HepG2 (cell line): ENCODE data around the gene SLC44A5. TPM values are rescaled to one million over a fixed set of nuclear protein-coding genes. Genes with fewer than 3 reads are reported as not detected.
"Not testable (repeated sequence)": the region's sequence is repeated elsewhere in the genome, so short reads cannot be mapped to it uniquely, and the experiment has no call there.

Experiments
- ATAC-seq: fragments of 200-7000 bp; cut with Tn5 transposase; 3 replicates; pipeline ENCODE4 v1.9.1; 2020; ENCODE audit warnings: mild to moderate bottlenecking, moderate library complexity
- BruUV-seq: library from RNA; stranded (reverse); fragments of 400-500 nt; replicated peaks from 2 replicates; lab custom pipeline; 2021; lab: Mats Ljungman, UMichigan
- CTCF ChIA-PET: fragments of 300-600 bp; formaldehyde crosslinking; extraction: SDS; loops from one replicate; lab custom pipeline; 2021; ENCODE audit warnings: low total read pairs, inconsistent platforms, low intra/inter-chr PET ratio; lab: Yijun Ruan, JAX
- POLR2A ChIA-PET: fragments of 350-600 bp; sonication (Branson Sonifier 250); formaldehyde crosslinking; loops from one replicate; lab custom pipeline; 2020; ENCODE audit warnings: antibody characterized with exemption, inconsistent platforms; lab: Yijun Ruan, JAX
- DNase-seq: peaks from one replicate; pipeline ENCODE4 v3.0.0-alpha.2; 2015; ENCODE audit warnings: low spot score
- FAIRE-seq: peaks from 3 replicates; lab custom pipeline; 2011; peaks lifted over from hg19 to GRCh38; lab: Jason Lieb, UNC
- H2AFZ ChIP-seq: one replicate; pipeline ENCODE4 v1.6.1; 2011; ENCODE audit warnings: low read length, inconsistent platforms
- H3K27ac ChIP-seq: fragments of 300-600 bp; 3 replicates; pipeline ENCODE4 v1.8.0; 2011; ENCODE audit warnings: mixed run types, mild to moderate bottlenecking, mixed read lengths, low read length, inconsistent platforms; ENCODE audit not compliant: insufficient read depth; ENCODE audit errors: extremely low read length
- H3K27me3 ChIP-seq, 2 experiments: fragments of 200-600 bp in 1 of 2; 2 replicates in 1 of 2; 3 replicates in 1 of 2; pipeline versions ENCODE4 v1.6.0 to v1.8.0; 2011; ENCODE audit warnings: low read length in 2 of 2, mild to moderate bottlenecking in 2 of 2, moderate library complexity in 2 of 2, inconsistent platforms in 1 of 2; ENCODE audit not compliant: insufficient read depth in 2 of 2, control insufficient read depth in 1 of 2
- H3K36me3 ChIP-seq, 2 experiments: fragments of 200-600 bp in 1 of 2; replicated peaks in 1 of 2; 2 replicates in 1 of 2; 3 replicates in 1 of 2; pipeline versions ENCODE4 v1.5.1 to v1.8.0; 2011; ENCODE audit warnings: low read length in 2 of 2, inconsistent platforms in 1 of 2; ENCODE audit not compliant: insufficient read depth in 2 of 2, control insufficient read depth in 1 of 2
- H3K4me1 ChIP-seq: 2 replicates; pipeline ENCODE4 v1.5.1; 2012; ENCODE audit warnings: low read length, inconsistent platforms; ENCODE audit not compliant: insufficient read depth
- H3K4me2 ChIP-seq: 2 replicates; pipeline ENCODE4 v1.6.0; 2011; ENCODE audit warnings: low read depth, low read length, inconsistent platforms
- H3K4me3 ChIP-seq, 3 experiments: fragments of 200-600 bp in 1 of 3; sonication (generic), shearing (Covaris generic) in 1 of 3; replicated peaks in 1 of 3; 2 replicates each; pipeline ENCODE4 v1.5.1; 2011 to 2016; ENCODE audit warnings: low read length in 3 of 3, inconsistent platforms in 2 of 3, low read depth in 2 of 3, mild to moderate bottlenecking in 2 of 3, control low read depth in 1 of 3, mixed read lengths in 1 of 3; ENCODE audit not compliant: insufficient read depth in 1 of 3
- H3K79me2 ChIP-seq: one replicate; pipeline ENCODE4 v1.6.1; 2011; ENCODE audit warnings: low read length, inconsistent platforms; ENCODE audit not compliant: insufficient read depth
- H3K9ac ChIP-seq: 2 replicates; pipeline ENCODE4 v1.6.0; 2011; ENCODE audit warnings: mild to moderate bottlenecking, low read depth, low read length, inconsistent platforms; ENCODE audit not compliant: insufficient read depth
- H3K9me3 ChIP-seq: 2 replicates; pipeline ENCODE4 v1.5.1; 2012; ENCODE audit warnings: mild to moderate bottlenecking, low read length
- H4K20me1 ChIP-seq: 2 replicates; pipeline ENCODE4 v1.6.0; 2011; ENCODE audit warnings: inconsistent platforms, mild to moderate bottlenecking, low read length, moderate library complexity; ENCODE audit not compliant: insufficient read depth
- NFE2 ChIP-seq: sonication (generic); formaldehyde crosslinking; IDR thresholded peaks from 2 replicates; pipeline ENCODE4 v1.4.0; 2020; ENCODE audit warnings: missing genetic modification reagents
- SMAD1 ChIP-seq: sonication (generic); formaldehyde crosslinking; IDR thresholded peaks from 2 replicates; pipeline ENCODE4 v1.4.0; 2020; ENCODE audit warnings: missing genetic modification reagents, low read depth, mild to moderate bottlenecking, borderline replicate concordance
- YEATS2 ChIP-seq: sonication (generic); formaldehyde crosslinking; IDR thresholded peaks from 2 replicates; pipeline ENCODE4 v1.4.0; 2020; ENCODE audit warnings: missing genetic modification reagents, borderline replicate concordance
- ZEB1 ChIP-seq: IDR thresholded peaks from 2 replicates; pipeline ENCODE4 v1.6.1; 2012; ENCODE audit warnings: mild to moderate bottlenecking, low read depth, inconsistent platforms; ENCODE audit not compliant: insufficient replicate concordance
- ZNF350 ChIP-seq: sonication (generic); formaldehyde crosslinking; IDR thresholded peaks from 2 replicates; pipeline ENCODE4 v1.4.0; 2020; ENCODE audit warnings: mild to moderate bottlenecking, low read depth, missing genetic modification reagents, borderline replicate concordance
- ZNF563 ChIP-seq: sonication (generic); formaldehyde crosslinking; IDR thresholded peaks from 2 replicates; pipeline ENCODE4 v1.8.0; 2022; ENCODE audit warnings: mild to moderate bottlenecking, moderate library complexity, missing genetic modification reagents
- ZNF780A ChIP-seq: sonication (generic); formaldehyde crosslinking; IDR thresholded peaks from 2 replicates; pipeline ENCODE4 v1.8.0; 2022; ENCODE audit warnings: mild to moderate bottlenecking, missing genetic modification reagents, moderate library complexity
- WGBS: methylation state at CpG from one replicate; pipeline ENCODE4 v1.1.6; 2017; ENCODE audit warnings: low lambda C conversion rate; 5-methylcytosine and 5-hydroxymethylcytosine counted together
- in situ Hi-C: cut with HindIII; loops from 2 replicates; pipeline ENCODE4 v1.10.0; 2017; ENCODE audit warnings: low pct_unique_long_range_greater_than_20kb; ENCODE audit not compliant: extremely low pct_ligation_motif_present
- intact Hi-C: fragments of 100-400 bp; cut with micrococcal nuclease; formaldehyde crosslinking; loops from one replicate; pipeline ENCODE4 v1.10.0; 2022; ENCODE audit not compliant: unreplicated experiment
- polyA plus RNA-seq, 8 experiments: library from polyadenylated mRNA; depleted of rRNA in 3 of 8; stranded (reverse) in 7 of 8; unstranded in 1 of 8; fragments of >200 nt; fragmentation: Illumina TruSeq in 4 of 8; extraction: Trizol in 4 of 8; gene quantifications; 2 replicates each; pipeline versions ENCODE4 v1.2.1 to v1.2.3, GENCODE V29; 2011 to 2016; ENCODE audit warnings: low read depth in 4 of 8, missing spikeins in 1 of 8, mixed read lengths in 1 of 8; ENCODE audit not compliant: insufficient read depth in 1 of 8
- total RNA-seq, 5 experiments: library from RNA; depleted of rRNA; stranded (reverse); fragments of >200 nt; fragmentation: Illumina TruSeq; extraction: Trizol; gene quantifications; 2 replicates each; pipeline ENCODE4 v1.2.3, GENCODE V29; 2016; ENCODE audit warnings: low read depth in 1 of 5
- TF ChIP-seq, protein P1 (sequence below): sonication (generic); formaldehyde crosslinking; IDR thresholded peaks from 2 replicates; pipeline ENCODE4 v1.5.0; 2020; ENCODE audit warnings: missing genetic modification reagents
- TF ChIP-seq, protein P2 (sequence below): sonication (generic); formaldehyde crosslinking; IDR thresholded peaks from 2 replicates; pipeline ENCODE4 v1.5.0; 2020; ENCODE audit warnings: mild to moderate bottlenecking, missing genetic modification reagents, borderline replicate concordance

The SLC44A5 gene
- total and polyA plus RNA-seq, 2 of the 13 experiments (the other 11 are each of a cell fraction or from before 2014, with no cell fraction given) = 8.0 to 16.0 TPM

DNA sequence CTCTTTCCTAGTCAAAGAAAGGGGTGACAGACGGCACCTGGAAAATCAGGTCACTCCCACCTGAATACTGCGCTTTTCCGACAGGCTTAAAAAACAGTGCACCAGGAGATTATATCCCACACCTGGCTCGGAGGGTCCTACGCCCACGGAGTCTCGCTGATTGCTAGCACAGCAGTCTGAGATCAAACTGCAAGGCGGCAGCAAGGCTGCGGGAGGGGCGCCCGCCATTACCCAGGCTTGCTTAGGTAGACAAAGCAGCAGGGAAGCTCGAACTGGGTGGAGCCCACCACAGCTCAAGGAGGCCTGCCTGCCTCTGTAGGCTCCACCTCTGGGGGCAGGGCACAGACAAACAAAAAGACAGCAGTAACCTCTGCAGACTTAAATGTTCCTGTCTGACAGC, 134.4 kb downstream of the SLC44A5 start:
- POLR2A ChIA-PET = not testable (repeated sequence)

DNA sequence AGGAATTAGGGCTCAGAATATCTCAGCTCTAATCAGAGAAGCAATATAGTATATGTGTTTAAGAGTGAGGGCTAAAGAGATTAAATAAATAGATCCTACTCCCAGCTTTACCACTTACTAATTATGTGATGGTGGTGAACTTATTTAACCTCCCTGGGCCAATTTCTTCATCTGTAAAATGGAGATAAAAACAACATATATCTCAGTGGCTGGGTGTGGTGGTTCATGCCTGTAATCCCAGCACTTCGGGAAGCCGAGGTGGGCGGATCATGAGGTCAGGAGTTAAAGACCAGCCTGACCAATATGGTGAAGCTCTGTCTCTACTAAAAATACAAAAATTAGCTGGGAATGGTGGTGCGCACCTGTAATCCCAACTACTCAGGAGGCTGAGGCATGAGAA, 135.2 kb downstream of the SLC44A5 start:
- in situ Hi-C loops = no loop called here
- no peak for TF ChIP-seq YEATS2 (CRISPR knock-in tag)
- TF ChIP-seq ZNF780A (CRISPR knock-in tag) = no peak
- TF ChIP-seq ZNF350 (CRISPR knock-in tag) = no peak
- TF ChIP-seq ZNF563 = no peak
- TF ChIP-seq, protein P1, sequence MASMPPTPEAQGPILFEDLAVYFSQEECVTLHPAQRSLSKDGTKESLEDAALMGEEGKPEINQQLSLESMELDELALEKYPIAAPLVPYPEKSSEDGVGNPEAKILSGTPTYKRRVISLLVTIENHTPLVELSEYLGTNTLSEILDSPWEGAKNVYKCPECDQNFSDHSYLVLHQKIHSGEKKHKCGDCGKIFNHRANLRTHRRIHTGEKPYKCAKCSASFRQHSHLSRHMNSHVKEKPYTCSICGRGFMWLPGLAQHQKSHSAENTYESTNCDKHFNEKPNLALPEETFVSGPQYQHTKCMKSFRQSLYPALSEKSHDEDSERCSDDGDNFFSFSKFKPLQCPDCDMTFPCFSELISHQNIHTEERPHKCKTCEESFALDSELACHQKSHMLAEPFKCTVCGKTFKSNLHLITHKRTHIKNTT (CRISPR knock-in tag) = no peak
- TF ChIP-seq SMAD1 (CRISPR knock-in tag) = no peak
- TF ChIP-seq ZEB1 = no peak
- no peak for TF ChIP-seq NFE2
- TF ChIP-seq, protein P2, sequence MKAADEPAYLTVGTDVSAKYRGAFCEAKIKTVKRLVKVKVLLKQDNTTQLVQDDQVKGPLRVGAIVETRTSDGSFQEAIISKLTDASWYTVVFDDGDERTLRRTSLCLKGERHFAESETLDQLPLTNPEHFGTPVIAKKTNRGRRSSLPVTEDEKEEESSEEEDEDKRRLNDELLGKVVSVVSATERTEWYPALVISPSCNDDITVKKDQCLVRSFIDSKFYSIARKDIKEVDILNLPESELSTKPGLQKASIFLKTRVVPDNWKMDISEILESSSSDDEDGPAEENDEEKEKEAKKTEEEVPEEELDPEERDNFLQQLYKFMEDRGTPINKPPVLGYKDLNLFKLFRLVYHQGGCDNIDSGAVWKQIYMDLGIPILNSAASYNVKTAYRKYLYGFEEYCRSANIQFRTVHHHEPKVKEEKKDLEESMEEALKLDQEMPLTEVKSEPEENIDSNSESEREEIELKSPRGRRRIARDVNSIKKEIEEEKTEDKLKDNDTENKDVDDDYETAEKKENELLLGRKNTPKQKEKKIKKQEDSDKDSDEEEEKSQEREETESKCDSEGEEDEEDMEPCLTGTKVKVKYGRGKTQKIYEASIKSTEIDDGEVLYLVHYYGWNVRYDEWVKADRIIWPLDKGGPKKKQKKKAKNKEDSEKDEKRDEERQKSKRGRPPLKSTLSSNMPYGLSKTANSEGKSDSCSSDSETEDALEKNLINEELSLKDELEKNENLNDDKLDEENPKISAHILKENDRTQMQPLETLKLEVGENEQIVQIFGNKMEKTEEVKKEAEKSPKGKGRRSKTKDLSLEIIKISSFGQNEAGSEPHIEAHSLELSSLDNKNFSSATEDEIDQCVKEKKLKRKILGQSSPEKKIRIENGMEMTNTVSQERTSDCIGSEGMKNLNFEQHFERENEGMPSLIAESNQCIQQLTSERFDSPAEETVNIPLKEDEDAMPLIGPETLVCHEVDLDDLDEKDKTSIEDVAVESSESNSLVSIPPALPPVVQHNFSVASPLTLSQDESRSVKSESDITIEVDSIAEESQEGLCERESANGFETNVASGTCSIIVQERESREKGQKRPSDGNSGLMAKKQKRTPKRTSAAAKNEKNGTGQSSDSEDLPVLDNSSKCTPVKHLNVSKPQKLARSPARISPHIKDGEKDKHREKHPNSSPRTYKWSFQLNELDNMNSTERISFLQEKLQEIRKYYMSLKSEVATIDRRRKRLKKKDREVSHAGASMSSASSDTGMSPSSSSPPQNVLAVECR (CRISPR knock-in tag) = no peak

More for the DNA sequence above, 134.4 kb downstream of the SLC44A5 start:
- H3K4me3 ChIP-seq, H2AFZ ChIP-seq, BruUV-seq, H3K27me3 ChIP-seq, H3K4me1 ChIP-seq, H3K9me3 ChIP-seq, H3K9ac ChIP-seq, CTCF ChIA-PET, in situ Hi-C loops, H3K27ac ChIP-seq, H3K79me2 ChIP-seq, H3K36me3 ChIP-seq, DNase-seq, H3K4me2 ChIP-seq, H4K20me1 ChIP-seq, ATAC-seq, FAIRE-seq, intact Hi-C loops: not testable (repeated sequence)
- 73% methylated on average over 3 of the region's 12 CpGs for WGBS

More for the DNA sequence above, 135.2 kb downstream of the SLC44A5 start:
- CTCF ChIA-PET = no interaction called here
- WGBS = 99% methylated on average over 4 of the region's 4 CpGs
- intact Hi-C loops = no loop called here
- Histone ChIP-seq H3K27me3 (no peaks in the 10 kb centered on the region), H3K4me1 (no peaks in the 10 kb centered on the region), H3K9me3 (no peaks in the 10 kb centered on the region), H3K4me3 (no peak overlapping the region), H3K36me3 (no peaks in the 10 kb centered on the region), H4K20me1 (no peaks in the 10 kb centered on the region), H3K27ac (no peak overlapping the region), H3K79me2 (no peaks in the 10 kb centered on the region), H3K9ac (no peak overlapping the region), H3K4me2 (no peak overlapping the region), H2AFZ (no peak overlapping the region)
- ATAC-seq (no peak), DNase-seq (no peak), FAIRE-seq (no peak)
- POLR2A ChIA-PET = no interaction called here
- no TSS peak for BruUV-seq
